GM18511 (cell line): ENCODE data around the gene CCDC89.
"Not testable (repeated sequence)": the region's sequence is repeated elsewhere in the genome, so short reads cannot be mapped to it uniquely, and the experiment has no call there.

Source experiments
- ATAC-seq: cut with Tn5 transposase; IDR thresholded peaks from one replicate; pipeline ENCODE4 v1.9.1; 2021; ENCODE audit warnings: mild to moderate bottlenecking, moderate library complexity; ENCODE audit not compliant: unreplicated experiment

CCDC89 gene

GRCh38 chr11:85654343-85654742 is 31.7 kb downstream of the CCDC89 start:
- not testable (repeated sequence) for ATAC-seq

- ATAC-seq: no peak
Measured at GRCh38 chr11:85652786-85653447, 33.1 kb downstream of the CCDC89 start.

GRCh38 chr11:85651118-85651517 is 34.9 kb downstream of the CCDC89 start:
- no peak for ATAC-seq

- peak; percentile 99 for ATAC-seq
Measured at GRCh38 chr11:85647604-85648299, 38.2 kb downstream of the CCDC89 start, which contains the start of gene TMEM126A. Gene TMEM126A, plus strand, starts transcription at chr11:85647967. Its CDS starts 2,289 bp downstream, at chr11:85650256.

GRCh38 chr11:85647078-85647477 is 38.9 kb downstream of the CCDC89 start:
- ATAC-seq: peak; percentile 19

- ATAC-seq: no peak
Measured at GRCh38 chr11:85643191-85643614, 42.8 kb downstream of the CCDC89 start.

- ATAC-seq: no peak
Measured at GRCh38 chr11:85634747-85635146, 51.2 kb downstream of the CCDC89 start.
